ENCODE results near the gene RCCD1.
"Not testable (repeated sequence)": the region's sequence is repeated elsewhere in the genome, so short reads cannot be mapped to it uniquely, and the experiment has no call there.

The RCCD1 gene

GRCh38 chr15:90918835-90919234 lies 35.8 kb upstream of the RCCD1 start:
- TF ChIP-seq, protein P1, sequence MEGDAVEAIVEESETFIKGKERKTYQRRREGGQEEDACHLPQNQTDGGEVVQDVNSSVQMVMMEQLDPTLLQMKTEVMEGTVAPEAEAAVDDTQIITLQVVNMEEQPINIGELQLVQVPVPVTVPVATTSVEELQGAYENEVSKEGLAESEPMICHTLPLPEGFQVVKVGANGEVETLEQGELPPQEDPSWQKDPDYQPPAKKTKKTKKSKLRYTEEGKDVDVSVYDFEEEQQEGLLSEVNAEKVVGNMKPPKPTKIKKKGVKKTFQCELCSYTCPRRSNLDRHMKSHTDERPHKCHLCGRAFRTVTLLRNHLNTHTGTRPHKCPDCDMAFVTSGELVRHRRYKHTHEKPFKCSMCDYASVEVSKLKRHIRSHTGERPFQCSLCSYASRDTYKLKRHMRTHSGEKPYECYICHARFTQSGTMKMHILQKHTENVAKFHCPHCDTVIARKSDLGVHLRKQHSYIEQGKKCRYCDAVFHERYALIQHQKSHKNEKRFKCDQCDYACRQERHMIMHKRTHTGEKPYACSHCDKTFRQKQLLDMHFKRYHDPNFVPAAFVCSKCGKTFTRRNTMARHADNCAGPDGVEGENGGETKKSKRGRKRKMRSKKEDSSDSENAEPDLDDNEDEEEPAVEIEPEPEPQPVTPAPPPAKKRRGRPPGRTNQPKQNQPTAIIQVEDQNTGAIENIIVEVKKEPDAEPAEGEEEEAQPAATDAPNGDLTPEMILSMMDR (IDR thresholded peaks at IDR 0.05; ENCODE audit: low read depth, low read length) = no peak

GRCh38 chr15:90921887-90922286 lies 32.8 kb upstream of the RCCD1 start:
- TF ChIP-seq, protein P1 (IDR thresholded peaks at IDR 0.05; ENCODE audit: low read depth, low read length) = no peak
- DNase-seq (ENCODE audit: extremely low read depth, low read depth) = no peak

More at GRCh38 chr15:90918835-90919234, 35.8 kb upstream of the RCCD1 start:
- DNase-seq (ENCODE audit: extremely low read depth, low read depth) = no peak

GRCh38 chr15:90922712-90923322 lies 31.9 kb upstream of the RCCD1 start:
- DNase-seq (ENCODE audit: extremely low read depth, low read depth) = not testable (repeated sequence)

DNA sequence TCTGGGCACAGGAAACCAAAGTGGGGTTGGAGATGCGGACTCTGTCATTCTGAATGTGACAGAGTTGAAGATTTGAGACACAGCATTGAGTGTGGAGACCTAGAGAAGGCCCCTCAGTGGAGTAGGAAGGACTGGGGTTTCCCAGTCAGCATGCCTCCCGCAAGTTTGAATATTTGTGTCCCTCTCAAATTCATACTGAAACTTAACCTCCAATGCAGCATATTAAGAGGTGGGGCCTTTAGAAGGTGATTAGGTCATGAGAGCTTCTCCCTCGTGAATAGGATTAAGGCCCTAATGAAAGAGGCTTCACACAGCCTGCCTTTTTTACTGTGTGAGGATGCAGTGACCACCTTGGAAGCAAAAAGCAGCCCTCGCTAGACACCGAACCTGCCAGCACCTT lies 30.3 kb upstream of the RCCD1 start:
- no peak for DNase-seq (ENCODE audit: extremely low read depth, low read depth)
- TF ChIP-seq, protein P1 (IDR thresholded peaks at IDR 0.05; ENCODE audit: low read depth, low read length) = no peak

DNA sequence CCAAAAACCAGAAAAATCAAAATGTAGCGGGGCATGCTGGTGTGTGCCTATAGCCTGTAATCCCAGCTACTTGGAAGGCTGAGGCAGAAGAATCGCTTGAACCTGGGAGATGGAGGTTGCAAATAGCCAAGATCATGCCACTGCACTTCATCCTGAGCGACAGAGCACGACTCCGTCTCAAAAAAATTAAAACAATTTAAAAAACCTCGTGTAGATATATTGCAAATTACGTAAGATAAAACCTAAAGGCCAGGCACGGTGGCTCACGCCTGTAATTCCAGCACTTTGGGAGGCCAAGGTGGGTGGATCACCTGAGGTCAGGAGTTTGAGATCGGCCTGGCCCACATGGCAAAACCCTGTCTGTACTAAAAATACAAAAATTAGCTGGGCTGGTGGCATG lies 27.9 kb upstream of the RCCD1 start:
- DNase-seq (ENCODE audit: extremely low read depth, low read depth) = not testable (repeated sequence)

GRCh38 chr15:90928106-90928505 lies 26.6 kb upstream of the RCCD1 start:
- not testable (repeated sequence) for DNase-seq (ENCODE audit: extremely low read depth, low read depth)

GRCh38 chr15:90929246-90930019 lies 25.3 kb upstream of the RCCD1 start:
- TF ChIP-seq, protein P1 (IDR thresholded peaks at IDR 0.05; ENCODE audit: low read depth, low read length) = no peak
- no peak for DNase-seq (ENCODE audit: extremely low read depth, low read depth)

DNA sequence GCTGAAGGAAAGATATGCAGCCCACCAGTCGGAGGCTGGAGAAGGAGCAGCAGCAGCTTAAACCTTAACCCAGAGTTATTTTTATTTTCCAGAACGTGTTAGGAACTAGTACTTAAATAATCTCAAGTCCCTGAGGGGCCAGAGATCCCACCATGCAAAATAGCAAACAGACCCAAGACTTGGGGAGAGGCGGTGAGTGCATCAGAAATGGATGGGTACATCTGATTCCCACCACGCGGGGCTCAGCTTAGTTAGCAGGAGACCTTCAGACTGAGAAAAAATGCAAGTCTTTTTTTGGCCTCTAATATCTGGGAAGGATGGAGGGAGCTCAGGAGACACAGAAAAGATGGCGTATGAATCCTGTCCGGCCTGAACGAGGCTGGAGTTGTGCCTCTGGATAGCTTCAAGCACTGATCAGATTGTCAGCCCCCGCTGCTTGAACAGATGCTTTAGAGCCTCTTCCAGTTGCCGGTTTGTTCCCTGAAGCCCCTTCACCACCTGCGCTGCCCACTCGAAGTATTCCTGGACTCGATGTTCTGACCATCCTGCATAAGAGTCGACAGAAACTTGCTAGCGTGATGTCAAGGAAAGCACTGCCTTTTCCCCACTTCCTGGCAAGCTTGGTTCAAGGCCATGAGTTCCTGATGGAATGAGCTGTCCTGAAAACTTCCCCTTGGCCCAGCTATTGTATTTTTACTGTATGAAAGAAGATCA lies 23.7 kb upstream of the RCCD1 start:
- no peak for DNase-seq (ENCODE audit: extremely low read depth, low read depth)
- TF ChIP-seq, protein P1 (IDR thresholded peaks at IDR 0.05; ENCODE audit: low read depth, low read length) = no peak

DNA sequence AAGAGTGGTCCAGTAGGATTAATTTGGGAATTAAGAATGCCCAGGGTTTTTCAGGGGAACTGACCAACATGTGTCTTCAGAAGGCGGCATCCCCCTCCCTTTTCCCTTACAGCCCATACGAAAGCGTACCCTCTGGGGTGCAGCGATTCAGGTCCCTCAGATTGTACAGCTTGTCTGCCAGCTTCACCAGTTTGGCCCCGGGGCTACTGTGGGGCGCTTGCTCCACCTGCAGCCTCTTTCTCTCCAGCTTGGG lies 23.2 kb upstream of the RCCD1 start:
- no peak for DNase-seq (ENCODE audit: extremely low read depth, low read depth)
- TF ChIP-seq, protein P1 (IDR thresholded peaks at IDR 0.05; ENCODE audit: low read depth, low read length) = no peak

Data from AG09319 (cell line).